Gastroesophageal sphincter (tissue), 3 donors: ENCODE measurements around the gene DIP2C.

Experiments used
- CTCF ChIP-seq, 4 experiments: fragments of 200-600 bp in 2 of 4; fragments of 450-650 bp in 2 of 4; sonication (generic) in 1 of 4; IDR thresholded peaks; one replicate each; pipeline ENCODE4 v1.5.1; 2017 to 2019; ENCODE audit warnings: antibody characterized with exemption in 4 of 4, mild to moderate bottlenecking in 2 of 4, moderate library complexity in 2 of 4
- EP300 ChIP-seq: sonication (generic); formaldehyde crosslinking; IDR thresholded peaks from one replicate; pipeline ENCODE4 v1.6.1; 2017; ENCODE audit warnings: antibody characterized with exemption, mild to moderate bottlenecking
- POLR2A ChIP-seq, 2 donors: fragments of 450-650 bp; IDR thresholded peaks; one replicate each; pipeline ENCODE4 v1.6.1; 2017; ENCODE audit warnings: antibody characterized with exemption in 2 of 2, mild to moderate bottlenecking in 2 of 2, moderate library complexity in 1 of 2
- POLR2AphosphoS5 ChIP-seq: sonication (generic); formaldehyde crosslinking; IDR thresholded peaks from one replicate; pipeline ENCODE4 v1.6.1; 2017; ENCODE audit warnings: antibody characterized with exemption

DNA sequence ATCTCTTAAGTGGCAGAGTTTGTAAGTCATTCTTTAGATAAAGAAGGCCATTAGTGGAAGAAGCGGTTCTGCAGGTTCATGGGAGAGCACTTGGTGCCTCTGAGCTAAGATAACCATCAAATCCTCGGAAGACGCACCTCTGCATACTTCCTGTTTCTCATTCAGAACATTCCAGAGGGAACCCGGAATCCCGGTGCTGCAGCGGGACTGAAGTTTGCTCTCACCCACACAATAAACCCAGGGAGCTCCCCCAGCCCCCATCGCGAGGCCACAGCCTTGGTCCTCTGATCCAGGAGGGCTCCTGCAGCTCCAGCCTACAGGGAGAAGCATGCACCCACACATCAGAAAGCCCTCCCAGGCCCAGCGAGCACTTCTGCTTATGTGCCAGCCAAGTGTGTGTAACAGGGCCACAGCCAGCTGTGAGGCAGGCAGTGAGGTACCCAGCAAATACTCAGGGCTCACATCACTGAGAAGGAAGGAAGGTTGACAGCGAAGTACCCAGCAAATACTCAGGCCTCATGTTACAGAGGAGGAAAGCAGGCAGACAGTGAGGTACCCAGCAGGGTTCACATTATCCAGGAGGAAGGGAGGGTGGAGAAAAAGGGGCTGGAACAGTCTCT, 142.4 kb downstream of the DIP2C start:
- TF ChIP-seq CTCF (IDR thresholded peaks at IDR 0.05) = no peak
- TF ChIP-seq POLR2AphosphoS5 = no peak
- no peak for TF ChIP-seq POLR2A (IDR thresholded peaks at IDR 0.05)
- no peak for TF ChIP-seq EP300
